Keratinocyte (primary cell): ENCODE results near the gene PRKCA. TPM values are rescaled to one million over a fixed set of nuclear protein-coding genes. Genes with fewer than 3 reads are reported as not detected.

Source experiments
- DNase-seq: peaks from one replicate; pipeline ENCODE4 v3.0.0-alpha.2; 2011; ENCODE audit warnings: low read depth, missing footprints, low spot score
- FAIRE-seq: peaks from 2 replicates; lab custom pipeline; 2011; peaks lifted over from hg19 to GRCh38; lab: Jason Lieb, UNC
- H2AFZ ChIP-seq: 2 replicates; pipeline ENCODE4 v1.6.0; 2012; ENCODE audit warnings: low read length, control low read depth, inconsistent platforms; ENCODE audit not compliant: control insufficient read depth
- H3K27ac ChIP-seq: 2 replicates; pipeline ENCODE4 v1.5.1; 2011; ENCODE audit warnings: low read length; ENCODE audit not compliant: control insufficient read depth, insufficient read depth
- H3K27me3 ChIP-seq: 3 replicates; pipeline ENCODE4 v1.6.0; 2011; ENCODE audit warnings: low read length; ENCODE audit not compliant: control insufficient read depth, insufficient read depth; ENCODE audit errors: extremely low read depth
- H3K36me3 ChIP-seq, 2 experiments: 2 replicates in 1 of 2; 3 replicates in 1 of 2; pipeline ENCODE4 v1.5.1; 2011; ENCODE audit warnings: low read length in 2 of 2, mild to moderate bottlenecking in 1 of 2; ENCODE audit not compliant: control insufficient read depth in 2 of 2, insufficient read depth in 2 of 2; ENCODE audit errors: extremely low read depth in 1 of 2
- H3K4me1 ChIP-seq: 3 replicates; pipeline ENCODE4 v1.5.1; 2011; ENCODE audit warnings: low read length; ENCODE audit not compliant: control insufficient read depth, insufficient read depth; ENCODE audit errors: extremely low read depth
- H3K4me2 ChIP-seq: 3 replicates; pipeline ENCODE4 v1.6.0; 2011; ENCODE audit warnings: low read depth, low read length; ENCODE audit not compliant: control insufficient read depth, insufficient read depth; ENCODE audit errors: extremely low read depth
- H3K4me3 ChIP-seq, 3 experiments: fragments of 200-600 bp in 1 of 3; sonication (generic) in 1 of 3; 2 replicates in 2 of 3; 3 replicates in 1 of 3; pipeline ENCODE4 v1.5.1; 2011 to 2016; ENCODE audit warnings: low read length in 3 of 3, mild to moderate bottlenecking in 3 of 3, control low read depth in 2 of 3, inconsistent platforms in 1 of 3, low read depth in 1 of 3, mixed read lengths in 1 of 3, mixed run types in 1 of 3, moderate library complexity in 1 of 3; ENCODE audit not compliant: control insufficient read depth in 2 of 3, insufficient read depth in 2 of 3; ENCODE audit errors: extremely low read depth in 1 of 3
- H3K79me2 ChIP-seq: 2 replicates; pipeline ENCODE4 v1.6.0; 2012; ENCODE audit warnings: low read length; ENCODE audit not compliant: control insufficient read depth, insufficient read depth
- H3K9ac ChIP-seq: 3 replicates; pipeline ENCODE4 v1.6.0; 2011; ENCODE audit warnings: low read length; ENCODE audit not compliant: control insufficient read depth, insufficient read depth; ENCODE audit errors: extremely low read depth
- H3K9me1 ChIP-seq: 3 replicates; pipeline ENCODE4 v1.6.0; 2011; ENCODE audit warnings: low read length; ENCODE audit not compliant: control insufficient read depth, insufficient read depth; ENCODE audit errors: extremely low read depth
- H3K9me3 ChIP-seq: 2 replicates; pipeline ENCODE4 v1.5.1; 2012; ENCODE audit warnings: low read depth, low read length; ENCODE audit not compliant: control insufficient read depth
- H4K20me1 ChIP-seq: 3 replicates; pipeline ENCODE4 v1.6.0; 2011; ENCODE audit warnings: low read length; ENCODE audit not compliant: control insufficient read depth, insufficient read depth; ENCODE audit errors: extremely low read depth
- EZH2 ChIP-seq: IDR thresholded peaks from one replicate; pipeline ENCODE4 v1.6.1; 2012; ENCODE audit warnings: inconsistent platforms, mild to moderate bottlenecking, low read length, moderate library complexity
- dilution Hi-C: fragments of 300-500 bp; cut with MboI; formaldehyde crosslinking; loops from one replicate; pipeline ENCODE4 v1.7.0; 2020; ENCODE audit warnings: low sequenced_read_pairs; ENCODE audit not compliant: extremely low pct_ligation_motif_present
- polyA plus RNA-seq, 5 experiments: library from polyadenylated mRNA; depleted of rRNA in 3 of 5; stranded (reverse) in 3 of 5; stranded (forward) in 1 of 5; unstranded in 1 of 5; fragments of >200 nt; gene quantifications; 1 replicate in 1 of 5; 2 replicates in 3 of 5; 3 replicates in 1 of 5; pipeline versions ENCODE4 v1.2.1 to v1.2.3, GENCODE V29; 2011 to 2012; ENCODE audit warnings: missing spikeins in 2 of 5, low read depth in 1 of 5, low replicate concordance in 1 of 5
- TF ChIP-seq, protein P1 (sequence below), 3 experiments: IDR thresholded peaks in 1 of 3; conservative IDR thresholded peaks in 1 of 3; optimal IDR thresholded peaks in 1 of 3; 2 replicates in 2 of 3; 3 replicates in 1 of 3; pipeline versions ENCODE3 to v1.5.1; 2011; ENCODE audit warnings: low read length in 3 of 3, mild to moderate bottlenecking in 3 of 3, moderate library complexity in 2 of 3, control low read depth in 1 of 3, inconsistent platforms in 1 of 3; ENCODE audit not compliant: insufficient read depth in 2 of 3; ENCODE audit errors: extremely low read depth in 1 of 3

Gene PRKCA
- polyA plus RNA-seq, 1 donor (not counting 4 experiments of a cell fraction or from before 2014, with no cell fraction given), result 3.6 TPM

DNA sequence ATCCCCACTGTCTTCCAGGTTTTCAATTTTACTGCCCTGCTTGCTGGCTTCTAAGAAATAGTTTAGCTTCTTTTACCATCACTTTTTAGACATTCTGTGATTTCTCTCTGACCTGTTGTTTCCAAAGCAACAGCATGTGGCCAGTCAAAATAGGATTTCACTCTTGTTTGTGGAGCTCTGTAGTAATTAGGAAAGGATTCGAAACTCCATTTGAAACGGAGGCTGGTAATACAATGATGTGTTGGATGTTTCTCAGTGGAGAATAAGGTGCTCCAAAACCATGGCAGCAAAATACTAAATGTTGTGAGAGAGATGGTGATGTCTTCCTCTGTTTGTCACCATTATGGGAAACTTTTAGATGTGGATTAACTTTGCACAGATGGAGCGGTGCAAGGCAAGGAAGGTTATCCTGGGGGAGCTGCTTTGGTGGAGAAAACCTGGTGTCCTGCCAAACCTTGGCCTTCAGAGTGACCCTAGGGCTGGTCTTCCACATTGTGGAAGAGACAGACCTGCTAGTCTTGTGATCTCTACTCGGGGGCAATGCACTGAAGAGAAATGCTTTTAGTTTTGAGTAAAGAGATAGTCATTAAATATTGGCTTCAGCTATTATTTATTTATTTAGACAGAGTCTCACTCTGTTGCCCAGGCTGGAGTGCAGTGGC, 79.4 kb downstream of the PRKCA start:
- no peaks in the 10 kb centered on the region for H3K36me3 ChIP-seq
- TF ChIP-seq, protein P1, sequence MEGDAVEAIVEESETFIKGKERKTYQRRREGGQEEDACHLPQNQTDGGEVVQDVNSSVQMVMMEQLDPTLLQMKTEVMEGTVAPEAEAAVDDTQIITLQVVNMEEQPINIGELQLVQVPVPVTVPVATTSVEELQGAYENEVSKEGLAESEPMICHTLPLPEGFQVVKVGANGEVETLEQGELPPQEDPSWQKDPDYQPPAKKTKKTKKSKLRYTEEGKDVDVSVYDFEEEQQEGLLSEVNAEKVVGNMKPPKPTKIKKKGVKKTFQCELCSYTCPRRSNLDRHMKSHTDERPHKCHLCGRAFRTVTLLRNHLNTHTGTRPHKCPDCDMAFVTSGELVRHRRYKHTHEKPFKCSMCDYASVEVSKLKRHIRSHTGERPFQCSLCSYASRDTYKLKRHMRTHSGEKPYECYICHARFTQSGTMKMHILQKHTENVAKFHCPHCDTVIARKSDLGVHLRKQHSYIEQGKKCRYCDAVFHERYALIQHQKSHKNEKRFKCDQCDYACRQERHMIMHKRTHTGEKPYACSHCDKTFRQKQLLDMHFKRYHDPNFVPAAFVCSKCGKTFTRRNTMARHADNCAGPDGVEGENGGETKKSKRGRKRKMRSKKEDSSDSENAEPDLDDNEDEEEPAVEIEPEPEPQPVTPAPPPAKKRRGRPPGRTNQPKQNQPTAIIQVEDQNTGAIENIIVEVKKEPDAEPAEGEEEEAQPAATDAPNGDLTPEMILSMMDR (optimal IDR thresholded peaks at IDR 0.05 in 1 of 3, IDR thresholded peaks at IDR 0.05 in 1 of 3, conservative IDR thresholded peaks at IDR 0.05 in 1 of 3; ENCODE audit: extremely low read depth in 1 of 3, insufficient read depth in 2 of 3, low read length in 3 of 3), result no peak
- no peak for TF ChIP-seq EZH2
- H3K9me1 ChIP-seq, result no peaks in the 10 kb centered on the region
- DNase-seq (no peak), FAIRE-seq (no peak)
- H3K79me2 ChIP-seq, result no peaks in the 10 kb centered on the region
- H4K20me1 ChIP-seq, result no peaks in the 10 kb centered on the region
- no peak overlapping the region for H3K4me3 ChIP-seq
- dilution Hi-C loops, result no loop called here
- no peak overlapping the region for H2AFZ ChIP-seq
- H3K27ac ChIP-seq, result no peak overlapping the region
- no peaks in the 10 kb centered on the region for H3K4me1 ChIP-seq
- no peaks in the 10 kb centered on the region for H3K9me3 ChIP-seq
- H3K4me2 ChIP-seq, result no peak overlapping the region
- H3K9ac ChIP-seq, result no peak overlapping the region
- H3K27me3 ChIP-seq, result no peaks in the 10 kb centered on the region

DNA sequence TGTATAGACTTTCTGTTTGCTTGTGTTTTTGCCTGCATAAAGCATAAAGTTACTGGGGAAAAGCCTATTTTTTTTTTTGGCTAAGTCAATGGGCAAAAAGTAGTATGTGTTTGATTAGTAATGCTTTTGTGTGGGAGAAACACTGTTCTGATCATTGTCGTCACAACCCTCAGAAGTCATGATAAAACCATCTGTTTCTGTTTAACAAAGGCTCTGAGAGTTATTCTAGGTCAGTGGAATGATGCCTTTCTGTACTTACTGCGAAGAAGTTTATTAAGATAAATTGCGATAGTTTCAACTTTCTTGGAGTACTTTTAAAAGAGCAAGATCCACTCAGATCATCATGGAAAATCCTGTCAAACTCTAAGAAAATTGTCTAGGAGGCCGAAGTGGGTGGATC, 80.9 kb downstream of the PRKCA start:
- H3K36me3 ChIP-seq, result no peaks in the 10 kb centered on the region
- no peak overlapping the region for H3K27ac ChIP-seq
- H3K79me2 ChIP-seq, result no peaks in the 10 kb centered on the region
- H3K4me3 ChIP-seq, result no peak overlapping the region
- no peak overlapping the region for H3K4me2 ChIP-seq
- no peak for TF ChIP-seq EZH2
- no peaks in the 10 kb centered on the region for H3K9me1 ChIP-seq
- H3K27me3 ChIP-seq, result no peaks in the 10 kb centered on the region
- dilution Hi-C loops, result no loop called here
- H3K9me3 ChIP-seq, result no peaks in the 10 kb centered on the region
- H2AFZ ChIP-seq, result no peak overlapping the region
- FAIRE-seq (no peak), DNase-seq (no peak)
- H3K9ac ChIP-seq, result no peak overlapping the region
- H4K20me1 ChIP-seq, result no peaks in the 10 kb centered on the region
- H3K4me1 ChIP-seq, result no peaks in the 10 kb centered on the region
